Activated T-cell treated with anti-CD3 and anti-CD28 coated beads, Interleukin-2, amount 50 U/mL, for 4 hours (primary cell): ENCODE data around the gene EXD3. TPM values are rescaled to one million over a fixed set of nuclear protein-coding genes. Genes with fewer than 3 reads are reported as not detected.
"Not testable (repeated sequence)": the region's sequence is repeated elsewhere in the genome, so short reads cannot be mapped to it uniquely, and the experiment has no call there.

ENCODE experiments used
- ATAC-seq, 2 donors: fragments of 200-7000 bp; cut with Tn5 transposase; one replicate each; pipeline ENCODE4 v1.10.0; 2021
- DNase-seq: peaks from one replicate; pipeline ENCODE4 v3.0.0-alpha.2; 2020
- H3K27me3 Mint-ChIP-seq: one replicate; pipeline ENCODE4 v1.8.0; 2021; ENCODE audit warnings: low read depth, mixed read lengths
- H3K36me3 Mint-ChIP-seq: one replicate; pipeline ENCODE4 v1.8.0; 2022; ENCODE audit warnings: mixed read lengths; ENCODE audit not compliant: insufficient read depth
- H3K4me1 Mint-ChIP-seq: one replicate; pipeline ENCODE4 v1.8.0; 2021; ENCODE audit warnings: low read depth, mixed read lengths
- H3K4me3 Mint-ChIP-seq: one replicate; pipeline ENCODE4 v1.8.0; 2021; ENCODE audit warnings: mild to moderate bottlenecking, moderate library complexity, mixed read lengths
- H3K9me3 Mint-ChIP-seq: one replicate; pipeline ENCODE4 v1.8.0; 2021; ENCODE audit warnings: mixed read lengths
- total RNA-seq, 3 donors: library from RNA; stranded (reverse); gene quantifications; one replicate each; pipeline ENCODE4 v1.2.1, GENCODE V29; 2021

Gene EXD3
- total RNA-seq = 1 to 10 TPM; 1.7 to 2.8 (median 2.5) TPM

GRCh38 chr9:137422604-137423513 is at the start of gene EXD3, which contains the start of gene NOXA1:
Gene EXD3 (minus strand): TSS chr9:137423162. CDS start chr9:137395357, 27,805 bp downstream.
Gene NOXA1 (plus strand): TSS chr9:137423393. CDS start chr9:137423530, 137 bp downstream.
- Mint-ChIP-seq H3K4me1 (peaks cover 17% of the 10 kb centered on the region), H3K9me3 (no peaks in the 10 kb centered on the region), H3K27me3 (no peaks in the 10 kb centered on the region), H3K4me3 (peak within 1 kb of the TSS; percentile 82), H3K36me3 (no peaks in the 10 kb centered on the region)
- DNase-seq (peak; percentile 89), ATAC-seq (peak; percentile 92 to 93)

- Mint-ChIP-seq H3K4me3 (no peak overlapping the region), H3K4me1 (peaks cover 8% of the 10 kb centered on the region), H3K27me3 (no peaks in the 10 kb centered on the region), H3K9me3 (peaks cover 21% of the 10 kb centered on the region), H3K36me3 (peaks cover 9% of the 10 kb centered on the region)
- ATAC-seq = peak in 1 of 2 donors; percentile 51
- DNase-seq = no peak
These were observed 47.8 kb upstream of the EXD3 start for GRCh38 chr9:137470785-137471184.

DNA sequence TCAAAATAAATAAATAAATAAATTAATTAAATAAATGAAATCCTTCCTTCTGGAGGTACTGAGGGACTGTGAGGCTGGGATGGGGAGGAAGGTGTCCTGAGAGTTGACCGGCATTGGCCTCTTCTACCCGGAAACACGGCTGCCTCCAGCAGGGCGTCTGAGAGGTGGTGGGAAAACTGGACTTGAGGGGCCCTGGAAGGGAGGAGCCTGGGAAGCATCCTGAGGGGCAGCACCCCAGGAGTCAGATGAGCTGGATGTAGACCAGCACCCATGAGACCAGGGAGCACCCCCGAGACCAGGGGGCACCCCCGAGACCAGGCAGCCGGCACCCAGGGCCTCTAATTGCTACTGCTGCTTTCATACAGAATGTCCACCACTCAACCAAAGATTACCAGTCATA is 44.9 kb upstream of the EXD3 start:
- Mint-ChIP-seq H3K9me3 (peaks cover 2% of the 10 kb centered on the region), H3K27me3 (no peaks in the 10 kb centered on the region), H3K4me3 (no peak overlapping the region), H3K36me3 (peaks cover 2% of the 10 kb centered on the region), H3K4me1 (peaks cover 10% of the 10 kb centered on the region)
- ATAC-seq (no peak), DNase-seq (no peak)

- ATAC-seq = no peak
- H3K4me3 Mint-ChIP-seq = no peak overlapping the region
- H3K36me3 Mint-ChIP-seq = no peaks in the 10 kb centered on the region
- H3K4me1 Mint-ChIP-seq = peaks cover 15% of the 10 kb centered on the region
- DNase-seq = no peak
- no peaks in the 10 kb centered on the region for H3K9me3 Mint-ChIP-seq
- H3K27me3 Mint-ChIP-seq = no peaks in the 10 kb centered on the region
These were observed 44.2 kb upstream of the EXD3 start for GRCh38 chr9:137467161-137467581.

DNA sequence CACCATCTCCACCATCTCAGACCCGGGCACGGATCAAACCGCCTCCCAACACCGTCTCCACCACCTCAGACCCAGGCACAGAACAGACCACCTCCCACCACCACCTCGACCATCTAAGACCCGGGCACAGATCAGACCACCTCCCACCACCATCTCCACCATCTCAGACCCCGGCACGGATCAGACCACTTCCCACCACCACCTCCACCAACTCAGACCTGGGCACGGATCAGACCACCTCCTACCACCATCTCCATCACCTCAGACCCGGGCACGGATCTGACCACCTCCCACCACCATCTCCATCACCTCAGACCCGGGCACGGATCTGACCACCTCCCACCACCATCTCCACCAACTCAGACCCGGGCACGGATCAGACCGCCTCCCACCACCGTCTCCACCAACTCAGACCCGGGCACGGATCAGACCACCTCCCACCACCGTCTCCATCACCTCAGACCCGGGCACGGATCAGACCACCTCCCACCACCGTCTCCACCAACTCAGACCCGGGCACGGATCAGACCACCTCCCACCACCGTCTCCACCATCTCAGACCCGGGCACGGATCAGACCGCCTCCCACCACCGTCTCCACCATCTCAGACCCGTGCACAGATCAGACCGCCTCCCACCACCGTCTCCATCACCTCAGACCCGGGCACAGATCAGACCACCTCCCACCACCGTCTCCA is 43.6 kb upstream of the EXD3 start:
- not testable (repeated sequence) for ATAC-seq, DNase-seq, H3K36me3 Mint-ChIP-seq, H3K4me3 Mint-ChIP-seq, H3K27me3 Mint-ChIP-seq, H3K9me3 Mint-ChIP-seq
- peaks cover 20% of the 10 kb centered on the region for H3K4me1 Mint-ChIP-seq

- Mint-ChIP-seq H3K27me3 (no peaks in the 10 kb centered on the region), H3K36me3 (no peaks in the 10 kb centered on the region), H3K4me1 (peaks cover 22% of the 10 kb centered on the region), H3K4me3 (no peak overlapping the region), H3K9me3 (no peaks in the 10 kb centered on the region)
- ATAC-seq = no peak
- DNase-seq = no peak
These were observed 42.9 kb upstream of the EXD3 start for GRCh38 chr9:137465720-137466388.

DNA sequence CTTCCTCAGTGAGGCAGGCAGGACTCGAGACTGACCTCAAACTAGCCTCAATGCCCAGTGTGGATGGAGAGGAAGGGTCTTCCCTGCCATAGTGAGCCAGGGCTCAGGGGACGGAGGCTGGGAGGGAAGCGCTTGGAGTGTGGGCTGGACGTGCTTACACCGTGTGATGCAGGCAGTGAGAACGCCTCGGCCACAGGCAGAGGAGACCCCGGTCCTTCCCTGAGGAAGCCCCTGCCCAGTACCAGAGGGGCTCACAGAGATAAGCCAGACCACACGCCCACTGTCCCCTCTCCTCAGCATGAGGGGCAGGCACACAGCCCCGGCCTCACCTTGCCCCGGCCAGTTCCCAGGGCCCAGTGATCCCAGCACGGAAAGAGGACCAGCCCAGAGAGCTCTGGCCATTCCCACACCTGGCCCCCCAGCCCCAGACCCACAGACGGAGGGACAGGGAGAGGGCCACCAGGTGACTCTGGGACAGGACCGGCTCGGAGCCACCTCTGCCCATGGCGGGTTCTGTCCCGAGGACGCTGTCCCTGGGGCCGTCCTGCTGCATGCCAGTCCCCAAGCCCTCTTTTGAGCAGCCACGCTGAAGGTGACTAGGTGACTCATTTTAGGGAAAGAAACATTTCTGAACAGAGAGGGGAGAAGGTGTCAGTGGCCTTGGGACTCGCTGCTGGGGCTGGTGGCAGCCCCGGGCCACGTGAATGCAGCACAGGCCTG is 42.2 kb upstream of the EXD3 start:
- Mint-ChIP-seq H3K27me3 (no peaks in the 10 kb centered on the region), H3K4me1 (peaks cover 22% of the 10 kb centered on the region), H3K36me3 (no peaks in the 10 kb centered on the region), H3K9me3 (no peaks in the 10 kb centered on the region), H3K4me3 (no peak overlapping the region)
- DNase-seq (no peak), ATAC-seq (no peak)

DNA sequence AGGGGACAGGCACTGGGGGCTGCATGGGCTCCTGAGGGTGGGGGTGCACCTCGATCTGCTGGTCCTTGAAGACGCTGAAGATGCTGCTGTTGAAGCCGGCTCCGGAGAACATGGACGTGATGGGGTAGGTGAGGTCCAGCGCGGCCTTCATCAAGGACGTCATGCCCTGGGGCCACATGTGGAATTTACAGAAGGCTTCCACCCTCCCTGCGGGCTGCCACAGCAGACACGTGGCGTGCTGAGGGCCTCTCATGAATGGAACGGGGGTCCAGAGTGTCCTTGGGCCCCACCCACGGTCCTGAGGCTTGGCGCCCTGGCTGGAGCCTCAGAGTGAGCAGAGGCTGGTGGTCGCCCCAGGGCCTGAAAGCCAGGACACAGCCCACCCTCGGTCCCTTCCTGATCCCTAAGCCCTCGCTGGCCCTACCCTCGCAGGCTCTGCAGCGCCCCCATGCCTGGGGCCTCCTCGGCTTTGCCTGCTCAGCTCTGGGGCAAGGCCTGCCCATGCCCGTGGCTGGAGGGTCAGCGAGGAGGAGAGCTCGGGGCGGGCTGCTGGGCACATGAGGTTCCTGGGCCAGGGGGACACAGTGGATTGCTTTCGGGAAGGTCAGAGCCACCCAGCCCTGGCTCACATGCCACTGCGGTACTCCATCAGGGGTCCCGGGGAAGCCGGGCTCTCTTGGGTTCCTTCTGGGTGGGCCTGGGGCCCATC is 41.5 kb upstream of the EXD3 start:
- no peak overlapping the region for H3K4me3 Mint-ChIP-seq

DNA sequence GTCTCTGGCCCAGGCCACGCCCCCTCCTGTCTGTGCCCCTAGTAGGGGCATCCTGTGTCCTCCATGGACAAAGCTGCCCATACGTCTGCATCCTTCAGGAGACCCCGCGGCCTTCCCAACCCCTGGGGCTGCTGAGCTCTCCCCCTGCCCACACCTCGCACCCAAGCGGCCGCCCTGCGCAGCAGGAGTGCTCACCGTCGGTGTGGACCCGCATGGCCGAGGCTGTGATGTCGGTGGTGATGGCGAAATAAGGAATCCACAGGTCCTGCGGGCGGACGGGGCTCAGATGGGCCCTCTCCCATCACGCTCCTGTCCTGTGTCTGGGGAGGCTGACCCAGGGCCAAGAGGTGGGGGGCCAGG is 40.9 kb upstream of the EXD3 start:
- Mint-ChIP-seq H3K27me3 (no peaks in the 10 kb centered on the region), H3K4me1 (peaks cover 26% of the 10 kb centered on the region), H3K36me3 (no peaks in the 10 kb centered on the region), H3K9me3 (no peaks in the 10 kb centered on the region), H3K4me3 (no peak overlapping the region)
- ATAC-seq = no peak
- DNase-seq = no peak

More for the DNA sequence above, 41.5 kb upstream of the EXD3 start:
- Mint-ChIP-seq H3K36me3 (no peaks in the 10 kb centered on the region), H3K4me1 (peaks cover 25% of the 10 kb centered on the region), H3K9me3 (no peaks in the 10 kb centered on the region), H3K27me3 (no peaks in the 10 kb centered on the region)
- no peak for DNase-seq
- no peak for ATAC-seq

- Mint-ChIP-seq H3K4me3 (peak overlapping the region; percentile 55), H3K9me3 (no peaks in the 10 kb centered on the region), H3K36me3 (no peaks in the 10 kb centered on the region), H3K4me1 (peaks cover 26% of the 10 kb centered on the region), H3K27me3 (no peaks in the 10 kb centered on the region)
- ATAC-seq = no peak
- no peak for DNase-seq
These were observed 40.3 kb upstream of the EXD3 start for GRCh38 chr9:137462986-137463930.

DNA sequence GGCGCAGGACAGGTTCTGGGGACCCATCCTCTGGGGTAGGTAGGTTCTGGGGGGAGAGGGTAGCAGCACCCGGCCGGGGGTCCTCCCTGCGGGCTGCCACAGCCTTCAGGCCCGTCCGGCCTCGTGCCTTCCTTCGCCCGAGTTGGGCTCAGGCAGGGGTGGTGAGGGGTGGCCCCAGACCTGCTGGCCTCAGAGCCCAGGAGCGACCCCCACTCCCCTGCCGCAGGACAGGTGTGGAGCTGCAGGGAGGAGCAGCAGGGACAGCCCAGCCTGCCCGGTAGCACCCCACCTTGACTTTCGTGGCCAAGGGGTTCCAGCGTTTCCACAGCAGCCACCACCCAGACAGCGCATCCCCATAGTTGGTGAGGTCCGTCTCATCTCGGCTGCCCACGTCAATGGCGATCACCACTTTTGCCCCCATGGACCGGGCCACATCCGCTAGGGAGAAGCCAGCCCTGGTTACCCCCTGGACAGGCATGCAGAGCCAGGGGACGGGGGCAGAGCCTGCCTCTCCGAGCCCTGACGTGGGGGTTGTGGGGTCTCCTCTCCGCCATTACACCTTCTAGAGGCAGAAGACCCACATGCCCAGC is 39.5 kb upstream of the EXD3 start:
- DNase-seq (no peak), ATAC-seq (no peak)
- Mint-ChIP-seq H3K4me1 (peaks cover 26% of the 10 kb centered on the region), H3K27me3 (no peaks in the 10 kb centered on the region), H3K9me3 (no peaks in the 10 kb centered on the region), H3K36me3 (no peaks in the 10 kb centered on the region), H3K4me3 (peak overlapping the region; percentile 66)

DNA sequence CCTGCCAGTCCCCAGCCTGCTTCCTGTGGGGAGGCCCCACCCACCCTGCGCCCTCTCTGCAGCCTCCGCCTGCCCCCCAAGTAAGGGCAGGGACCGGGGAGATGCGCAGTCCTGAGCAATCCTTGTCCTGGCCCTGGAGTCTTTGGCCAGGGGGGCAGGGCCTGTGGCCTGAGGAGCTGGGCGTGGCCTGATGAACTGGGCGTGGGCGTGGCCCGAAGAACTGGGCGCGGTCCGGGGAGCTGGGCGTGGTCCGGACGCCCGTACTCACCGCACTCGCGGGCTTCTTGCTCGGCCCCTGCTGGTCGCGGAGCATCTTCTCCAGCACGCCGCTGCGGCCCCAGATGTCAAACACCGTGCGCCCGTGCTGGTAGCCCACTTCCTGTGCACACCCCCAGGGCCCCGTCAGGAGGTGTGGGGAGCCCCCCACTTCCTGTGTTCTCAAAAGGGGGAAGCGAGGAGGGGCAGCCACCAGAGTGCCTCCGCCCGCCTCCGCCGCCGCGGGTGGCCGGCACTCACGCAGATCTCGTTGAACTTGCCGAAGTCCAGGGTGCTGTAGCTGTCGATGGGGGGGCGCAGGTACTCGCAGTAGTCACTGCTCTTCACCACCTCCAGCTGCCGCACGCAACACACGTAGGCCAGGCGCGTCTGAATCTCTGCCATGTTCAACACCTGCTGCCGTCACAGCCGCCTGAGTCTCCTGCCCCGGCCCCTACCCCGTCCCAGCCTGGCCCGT is 38.9 kb upstream of the EXD3 start:
- Mint-ChIP-seq H3K4me1 (peaks cover 30% of the 10 kb centered on the region), H3K9me3 (no peaks in the 10 kb centered on the region), H3K27me3 (no peaks in the 10 kb centered on the region), H3K4me3 (peak overlapping the region; percentile 66), H3K36me3 (no peaks in the 10 kb centered on the region)
- ATAC-seq (peak; percentile 58 to 62), DNase-seq (peak; percentile 60)
